NCI-H1417 (cell line): ENCODE data around the gene BABAM2.

Source experiments
- DNase-seq, 3 experiments: peaks; one replicate each; lab custom pipeline; 2025; lab: John Stamatoyannopoulos, UW

Gene BABAM2

GRCh38 chr2:28345619-28346018 lies 455.1 kb downstream of the BABAM2 start:
- peak in 1 of 3 experiments; percentile 62 for DNase-seq

GRCh38 chr2:28346587-28346986 lies 456.1 kb downstream of the BABAM2 start:
- peak in 1 of 3 experiments; percentile 7 for DNase-seq

GRCh38 chr2:28347193-28347592 lies 456.7 kb downstream of the BABAM2 start:
- DNase-seq = no peak

GRCh38 chr2:28347596-28347995 lies 457.1 kb downstream of the BABAM2 start:
- no peak for DNase-seq

GRCh38 chr2:28348149-28348567 lies 457.6 kb downstream of the BABAM2 start:
- no peak for DNase-seq

GRCh38 chr2:28348921-28349320 lies 458.4 kb downstream of the BABAM2 start:
- no peak for DNase-seq

GRCh38 chr2:28349546-28350165 lies 459.1 kb downstream of the BABAM2 start:
- no peak for DNase-seq

- no peak for DNase-seq
Observed at GRCh38 chr2:28350196-28350595, 459.7 kb downstream of the BABAM2 start.

- no peak for DNase-seq
Observed at GRCh38 chr2:28350791-28351285, 460.3 kb downstream of the BABAM2 start.

- no peak for DNase-seq
Observed at GRCh38 chr2:28351621-28352020, 461.1 kb downstream of the BABAM2 start.

GRCh38 chr2:28352104-28352503 lies 461.6 kb downstream of the BABAM2 start:
- no peak for DNase-seq

- no peak for DNase-seq
Observed at GRCh38 chr2:28352610-28353195, 462.2 kb downstream of the BABAM2 start.

- no peak for DNase-seq
Observed at GRCh38 chr2:28354920-28355520, 464.5 kb downstream of the BABAM2 start.

- DNase-seq = no peak
Observed at GRCh38 chr2:28355521-28356094, 465.1 kb downstream of the BABAM2 start.

GRCh38 chr2:28356095-28356911 lies 465.8 kb downstream of the BABAM2 start:
- DNase-seq = peak in 1 of 3 experiments; percentile 8

- no peak for DNase-seq
Observed at GRCh38 chr2:28357055-28357454, 466.5 kb downstream of the BABAM2 start.

GRCh38 chr2:28357948-28358667 lies 467.6 kb downstream of the BABAM2 start:
- DNase-seq = no peak

- no peak for DNase-seq
Observed at GRCh38 chr2:28358668-28359201, 468.2 kb downstream of the BABAM2 start.

GRCh38 chr2:28359222-28360057 lies 468.9 kb downstream of the BABAM2 start:
- DNase-seq = no peak

- no peak for DNase-seq
Observed at GRCh38 chr2:28360058-28360717, 469.7 kb downstream of the BABAM2 start.
